A673 (cell line): ENCODE results near the gene MYLIP.

Experiments used
- CTCF ChIP-seq: fragments of 300-800, 200-600 bp; sonication (generic); conservative IDR thresholded peaks from 2 replicates; pipeline ENCODE4 v1.5.1; 2017; ENCODE audit warnings: low read depth, mild to moderate bottlenecking, antibody characterized with exemption, low read length, moderate library complexity, mixed read lengths
- EZH2 ChIP-seq: fragments of 200-600 bp; sonication (generic); IDR thresholded peaks from 2 replicates; pipeline ENCODE4 v1.6.1; 2017; ENCODE audit warnings: borderline replicate concordance, low read depth, mild to moderate bottlenecking, mixed read lengths, antibody characterized with exemption, low read length; ENCODE audit not compliant: poor library complexity, severe bottlenecking

GRCh38 chr6:16095180-16095579 is 33.7 kb upstream of the MYLIP start:
- TF ChIP-seq CTCF, result no peak
- TF ChIP-seq EZH2, result no peak
